CD4-positive, alpha-beta memory T cell (primary cell): ENCODE measurements around the gene PAK5. TPM values are rescaled to one million over a fixed set of nuclear protein-coding genes. Genes with fewer than 3 reads are reported as not detected.

Experiments
- CTCF ChIA-PET: fragments of 350-600 bp; sonication (Branson Sonifier 250); formaldehyde crosslinking; loops from one replicate; lab custom pipeline; 2021; ENCODE audit warnings: inconsistent platforms; ENCODE audit not compliant: partially characterized antibody; lab: Charles Lee
- POLR2A ChIA-PET: fragments of 350-600 bp; sonication (Branson Sonifier 250); formaldehyde crosslinking; loops from one replicate; lab custom pipeline; 2021; ENCODE audit not compliant: partially characterized antibody; lab: Charles Lee
- DNase-seq, 5 donors: peaks; one replicate each; pipeline versions ENCODE4 v3.0.0 to v3.0.0-alpha.2; 2020 to 2022; ENCODE audit warnings: mixed read lengths in 1 of 5
- H3K27ac ChIP-seq: one replicate; pipeline ENCODE4 v1.7.0; 2013; ENCODE audit warnings: low read depth, low read length
- H3K27me3 ChIP-seq: 2 replicates; pipeline ENCODE4 v1.7.0; 2013; ENCODE audit warnings: mild to moderate bottlenecking, low read length, moderate library complexity; ENCODE audit not compliant: insufficient read depth
- H3K36me3 ChIP-seq: 2 replicates; pipeline ENCODE4 v1.7.0; 2013; ENCODE audit warnings: mild to moderate bottlenecking, low read length, moderate library complexity; ENCODE audit not compliant: insufficient read depth
- H3K4me1 ChIP-seq: 2 replicates; pipeline ENCODE4 v1.7.0; 2013; ENCODE audit warnings: mild to moderate bottlenecking, low read length, moderate library complexity; ENCODE audit not compliant: insufficient read depth
- H3K4me3 ChIP-seq, 2 donors: one replicate each; pipeline ENCODE4 v1.7.0; 2013; ENCODE audit warnings: low read length in 2 of 2, mild to moderate bottlenecking in 1 of 2
- H3K9me3 ChIP-seq, 2 donors: one replicate each; pipeline ENCODE4 v1.7.0; 2013; ENCODE audit warnings: low read length in 2 of 2, control low read depth in 1 of 2; ENCODE audit not compliant: control insufficient read depth in 1 of 2
- H3K27ac Mint-ChIP-seq, 7 donors: one replicate each; pipeline ENCODE4 v1.8.0; 2020 to 2021; ENCODE audit warnings: mixed read lengths in 7 of 7, mild to moderate bottlenecking in 6 of 7, inconsistent platforms in 3 of 7, moderate library complexity in 3 of 7
- H3K27me3 Mint-ChIP-seq, 2 donors: one replicate each; pipeline ENCODE4 v1.8.0; 2020 to 2021; ENCODE audit warnings: mixed read lengths in 2 of 2
- H3K36me3 Mint-ChIP-seq, 2 donors: one replicate each; pipeline ENCODE4 v1.8.0; 2020 to 2021; ENCODE audit warnings: mixed read lengths in 2 of 2, inconsistent platforms in 1 of 2, mild to moderate bottlenecking in 1 of 2
- H3K4me1 Mint-ChIP-seq, 4 donors: one replicate each; pipeline ENCODE4 v1.8.0; 2020 to 2021; ENCODE audit warnings: mixed read lengths in 4 of 4, mild to moderate bottlenecking in 1 of 4
- H3K4me3 Mint-ChIP-seq, 8 donors: one replicate each; pipeline ENCODE4 v1.8.0; 2020 to 2021; ENCODE audit warnings: mixed read lengths in 8 of 8, mild to moderate bottlenecking in 7 of 8, moderate library complexity in 6 of 8, inconsistent platforms in 3 of 8
- H3K9me3 Mint-ChIP-seq, 8 donors: one replicate each; pipeline ENCODE4 v1.8.0; 2020 to 2021; ENCODE audit warnings: mixed read lengths in 8 of 8, mild to moderate bottlenecking in 5 of 8, inconsistent platforms in 3 of 8, moderate library complexity in 1 of 8
- intact Hi-C: fragments of 100-400 bp; cut with micrococcal nuclease; formaldehyde crosslinking; loops from one replicate; pipeline ENCODE4 v1.15.1; 2023
- polyA plus RNA-seq, 2 donors: library from polyadenylated mRNA; unstranded; fragments of 300-500 nt; fragmentation: Illumina TruSeq; gene quantifications; one replicate each; pipeline ENCODE4 v1.2.3, GENCODE V29; 2021
- total RNA-seq, 2 experiments: library from RNA; stranded (reverse); gene quantifications; one replicate each; pipeline ENCODE4 v1.2.3, GENCODE V29; 2021

PAK5 gene
- total and polyA plus RNA-seq, 4 experiments from 2014 or later: not detected

- H3K27me3 Mint-ChIP-seq: no peaks in the 10 kb centered on the region
- POLR2A ChIA-PET: no interaction called here
- H3K4me1 Mint-ChIP-seq: no peaks in the 10 kb centered on the region
- intact Hi-C loops: no loop called here
- no peaks in the 10 kb centered on the region for H3K36me3 ChIP-seq
- CTCF ChIA-PET: no interaction called here
- H3K27ac ChIP-seq: no peak overlapping the region
- H3K4me1 ChIP-seq: no peaks in the 10 kb centered on the region
- H3K9me3 ChIP-seq: no peaks in the 10 kb centered on the region
- no peaks in the 10 kb centered on the region for H3K27me3 ChIP-seq
- H3K27ac Mint-ChIP-seq: no peak overlapping the region
- H3K9me3 Mint-ChIP-seq: peaks cover 0 to 8% (median 2%) of the 10 kb centered on the region in 8 donors
- H3K36me3 Mint-ChIP-seq: no peaks in the 10 kb centered on the region
- H3K4me3 ChIP-seq: no peak overlapping the region
- DNase-seq: no peak
- H3K4me3 Mint-ChIP-seq: no peak overlapping the region
Observed at GRCh38 chr20:9789131-9789530, 49.7 kb downstream of the PAK5 start.

- H3K36me3 ChIP-seq: no peaks in the 10 kb centered on the region
- POLR2A ChIA-PET: no interaction called here
- intact Hi-C loops: no loop called here
- H3K9me3 ChIP-seq: no peaks in the 10 kb centered on the region
- CTCF ChIA-PET: no interaction called here
- Mint-ChIP-seq H3K9me3 (peaks cover 0 to 8% (median under 1%) of the 10 kb centered on the region in 8 donors), H3K36me3 (no peaks in the 10 kb centered on the region), H3K4me3 (no peak overlapping the region), H3K4me1 (no peaks in the 10 kb centered on the region), H3K27ac (no peak overlapping the region), H3K27me3 (no peaks in the 10 kb centered on the region)
- no peaks in the 10 kb centered on the region for H3K4me1 ChIP-seq
- H3K27me3 ChIP-seq: no peaks in the 10 kb centered on the region
- no peak overlapping the region for H3K4me3 ChIP-seq
- no peak for DNase-seq
- no peak overlapping the region for H3K27ac ChIP-seq
Observed at GRCh38 chr20:9775176-9775575, 63.7 kb downstream of the PAK5 start.

- no peak for DNase-seq
- no peaks in the 10 kb centered on the region for H3K9me3 ChIP-seq
- H3K4me3 ChIP-seq: no peak overlapping the region
- H3K27ac ChIP-seq: no peak overlapping the region
- no peak overlapping the region for H3K4me3 Mint-ChIP-seq
- H3K36me3 Mint-ChIP-seq: no peaks in the 10 kb centered on the region
- H3K27me3 ChIP-seq: no peaks in the 10 kb centered on the region
- no peak overlapping the region for H3K27ac Mint-ChIP-seq
- H3K27me3 Mint-ChIP-seq: no peaks in the 10 kb centered on the region
- no peaks in the 10 kb centered on the region for H3K4me1 ChIP-seq
- ChIA-PET POLR2A (no interaction called here), CTCF (interaction anchor here (0.6 kb wide), 1 partner anchor 1836 kb away, joined by 3 read pairs; no protein-coding TSS in a partner anchor)
- no peaks in the 10 kb centered on the region for H3K36me3 ChIP-seq
- intact Hi-C loops: no loop called here
- no peaks in the 10 kb centered on the region for H3K4me1 Mint-ChIP-seq
- peaks cover 0 to 15% (median under 1%) of the 10 kb centered on the region in 8 donors for H3K9me3 Mint-ChIP-seq
Observed at GRCh38 chr20:9769954-9770353, 68.9 kb downstream of the PAK5 start.

GRCh38 chr20:9761476-9761875 is 77.4 kb downstream of the PAK5 start:
- no peak overlapping the region for H3K4me3 Mint-ChIP-seq
- H3K27ac ChIP-seq: no peak overlapping the region
- peaks cover 0 to 4% of the 10 kb centered on the region in 2 donors for H3K9me3 ChIP-seq
- peaks cover 0 to 29% (median 13%) of the 10 kb centered on the region in 8 donors for H3K9me3 Mint-ChIP-seq
- ChIA-PET POLR2A (no interaction called here), CTCF (no interaction called here)
- no peaks in the 10 kb centered on the region for H3K4me1 Mint-ChIP-seq
- H3K4me3 ChIP-seq: no peak overlapping the region
- no peak overlapping the region for H3K27ac Mint-ChIP-seq
- no peaks in the 10 kb centered on the region for H3K27me3 ChIP-seq
- H3K36me3 Mint-ChIP-seq: no peaks in the 10 kb centered on the region
- no peaks in the 10 kb centered on the region for H3K4me1 ChIP-seq
- no peak for DNase-seq
- intact Hi-C loops: no loop called here
- H3K36me3 ChIP-seq: no peaks in the 10 kb centered on the region
- H3K27me3 Mint-ChIP-seq: no peaks in the 10 kb centered on the region

- Histone ChIP-seq H3K9me3 (peaks cover 0 to 4% of the 10 kb centered on the region in 2 donors), H3K27ac (no peak overlapping the region), H3K4me1 (no peaks in the 10 kb centered on the region), H3K27me3 (no peaks in the 10 kb centered on the region), H3K4me3 (no peak overlapping the region), H3K36me3 (no peaks in the 10 kb centered on the region)
- Mint-ChIP-seq H3K27ac (no peak overlapping the region), H3K9me3 (peaks cover 0 to 24% (median 10%) of the 10 kb centered on the region in 8 donors), H3K4me3 (no peak overlapping the region), H3K27me3 (no peaks in the 10 kb centered on the region), H3K36me3 (no peaks in the 10 kb centered on the region), H3K4me1 (no peaks in the 10 kb centered on the region)
- CTCF ChIA-PET: no interaction called here
- intact Hi-C loops: no loop called here
- DNase-seq: no peak
- POLR2A ChIA-PET: no interaction called here
Observed at GRCh38 chr20:9759392-9759791, 79.5 kb downstream of the PAK5 start.

- H3K4me1 Mint-ChIP-seq: no peaks in the 10 kb centered on the region
- no peaks in the 10 kb centered on the region for H3K36me3 ChIP-seq
- ChIA-PET CTCF (no interaction called here), POLR2A (no interaction called here)
- no peak overlapping the region for H3K27ac Mint-ChIP-seq
- peaks cover 0 to 24% (median 10%) of the 10 kb centered on the region in 8 donors for H3K9me3 Mint-ChIP-seq
- no peak overlapping the region for H3K4me3 ChIP-seq
- H3K9me3 ChIP-seq: no peaks in the 10 kb centered on the region
- H3K27me3 ChIP-seq: no peaks in the 10 kb centered on the region
- H3K36me3 Mint-ChIP-seq: no peaks in the 10 kb centered on the region
- no peak for DNase-seq
- H3K27ac ChIP-seq: no peak overlapping the region
- no peak overlapping the region for H3K4me3 Mint-ChIP-seq
- no peaks in the 10 kb centered on the region for H3K27me3 Mint-ChIP-seq
- intact Hi-C loops: no loop called here
- no peaks in the 10 kb centered on the region for H3K4me1 ChIP-seq
Observed at GRCh38 chr20:9758752-9759151, 80.1 kb downstream of the PAK5 start.

- no peaks in the 10 kb centered on the region for H3K36me3 Mint-ChIP-seq
Observed at GRCh38 chr20:9756660-9757059, 82.2 kb downstream of the PAK5 start.

GRCh38 chr20:9755301-9755700 is 83.6 kb downstream of the PAK5 start:
- ChIA-PET CTCF (no interaction called here), POLR2A (no interaction called here)
- Mint-ChIP-seq H3K36me3 (no peaks in the 10 kb centered on the region), H3K4me3 (no peak overlapping the region), H3K9me3 (peaks cover 0 to 11% (median 3%) of the 10 kb centered on the region in 8 donors), H3K4me1 (no peaks in the 10 kb centered on the region), H3K27ac (no peak overlapping the region), H3K27me3 (no peaks in the 10 kb centered on the region)
- no peaks in the 10 kb centered on the region for H3K4me1 ChIP-seq
- no peak overlapping the region for H3K4me3 ChIP-seq
- intact Hi-C loops: no loop called here
- no peak for DNase-seq
- no peaks in the 10 kb centered on the region for H3K9me3 ChIP-seq
- H3K36me3 ChIP-seq: no peaks in the 10 kb centered on the region
- H3K27ac ChIP-seq: no peak overlapping the region
- H3K27me3 ChIP-seq: no peaks in the 10 kb centered on the region

More at GRCh38 chr20:9756660-9757059, 82.2 kb downstream of the PAK5 start:
- peaks cover 0 to 17% (median 5%) of the 10 kb centered on the region in 8 donors for H3K9me3 Mint-ChIP-seq
- no peaks in the 10 kb centered on the region for H3K4me1 ChIP-seq
- H3K27me3 Mint-ChIP-seq: no peaks in the 10 kb centered on the region
- H3K4me3 Mint-ChIP-seq: no peak overlapping the region
- DNase-seq: no peak
- ChIA-PET POLR2A (no interaction called here), CTCF (no interaction called here)
- no peaks in the 10 kb centered on the region for H3K36me3 ChIP-seq
- H3K27ac ChIP-seq: no peak overlapping the region
- H3K4me3 ChIP-seq: no peak overlapping the region
- no peaks in the 10 kb centered on the region for H3K4me1 Mint-ChIP-seq
- H3K27me3 ChIP-seq: no peaks in the 10 kb centered on the region
- no peaks in the 10 kb centered on the region for H3K9me3 ChIP-seq
- intact Hi-C loops: no loop called here
- H3K27ac Mint-ChIP-seq: no peak overlapping the region
